SK-N-MC (cell line): ENCODE data around the gene PALM.

Experiments used
- DNase-seq: peaks from one replicate; pipeline ENCODE4 v3.0.0-alpha.2; 2011; ENCODE audit warnings: low read depth, low spot score
- H3K27ac ChIP-seq: fragments of 200-600 bp; sonication (generic); 2 replicates; pipeline ENCODE4 v1.5.1; 2016; ENCODE audit warnings: mixed run types
- H3K36me3 ChIP-seq: fragments of 200-600 bp; sonication (generic); 2 replicates; pipeline ENCODE4 v1.6.1; 2017; ENCODE audit warnings: antibody characterized with exemption, low read length, mixed read lengths; ENCODE audit not compliant: insufficient read depth
- H3K4me3 ChIP-seq: fragments of 200-600 bp; sonication (generic); 2 replicates; pipeline ENCODE4 v1.5.1; 2016
- H3K9ac ChIP-seq: fragments of 200-600 bp; sonication (generic); 2 replicates; pipeline ENCODE4 v1.8.0; 2017; ENCODE audit warnings: mixed run types, mixed read lengths; ENCODE audit not compliant: insufficient read length
- H3K9me3 ChIP-seq: fragments of 200-600 bp; sonication (generic); 2 replicates; pipeline ENCODE4 v1.6.1; 2017; ENCODE audit warnings: low read depth, mild to moderate bottlenecking, antibody characterized with exemption, low read length, moderate library complexity, mixed read lengths
- EZH2 ChIP-seq: fragments of 200-600 bp; sonication (generic); IDR thresholded peaks from one replicate; pipeline ENCODE4 v1.6.1; 2017; ENCODE audit warnings: antibody characterized with exemption
- FOXP2 ChIP-seq: optimal IDR thresholded peaks from 2 replicates; pipeline ENCODE3; 2011; ENCODE audit warnings: mild to moderate bottlenecking, moderate library complexity; ENCODE audit not compliant: insufficient read depth; ENCODE audit errors: extremely low read length, control extremely low read depth
- POLR2AphosphoS5 ChIP-seq: IDR thresholded peaks from 2 replicates; pipeline ENCODE4 v1.6.1; 2012; ENCODE audit warnings: mild to moderate bottlenecking, low read depth, low read length, borderline replicate concordance

Gene PALM

GRCh38 chr19:796692-797527 lies 88.2 kb downstream of the PALM start, which contains the start of gene PTBP1:
Gene PTBP1, plus strand, starts transcription at chr19:797452. Its CDS starts 46 bp downstream, at chr19:797498.
- Histone ChIP-seq H3K27ac (peak within 1 kb of the TSS; percentile 98), H3K9ac (peak within 1 kb of the TSS; percentile 97), H3K36me3 (peaks cover 39% of the 10 kb centered on the region), H3K9me3 (no peaks in the 10 kb centered on the region), H3K4me3 (peak within 1 kb of the TSS; percentile 94)
- TF ChIP-seq FOXP2 (peak; percentile 38), EZH2 (no peak), POLR2AphosphoS5 (peak; percentile 81)
- DNase-seq = peak; percentile 99
